KMS-11 (cell line): ENCODE results near the gene PPP1R15B.

Source experiments
- H2AFZ ChIP-seq: fragments of 200-600 bp; sonication (generic); 2 replicates; pipeline ENCODE4 v1.6.1; 2016; ENCODE audit warnings: antibody characterized with exemption, mixed run types, low read depth
- H3K27ac ChIP-seq: fragments of 200-600 bp; sonication (generic); 2 replicates; pipeline ENCODE4 v1.6.1; 2016; ENCODE audit warnings: mild to moderate bottlenecking, mixed run types
- H3K27me3 ChIP-seq: fragments of 200-600 bp; sonication (generic); 2 replicates; pipeline ENCODE4 v1.6.1; 2017; ENCODE audit warnings: mild to moderate bottlenecking, low read depth, mixed run types, moderate library complexity; ENCODE audit not compliant: insufficient read depth
- H3K36me3 ChIP-seq: fragments of 200-600 bp; sonication (generic); 2 replicates; pipeline ENCODE4 v1.6.1; 2017; ENCODE audit warnings: mild to moderate bottlenecking, mixed run types; ENCODE audit not compliant: insufficient read depth
- H3K4me1 ChIP-seq: fragments of 200-600 bp; sonication (generic); 2 replicates; pipeline ENCODE4 v1.6.1; 2016; ENCODE audit warnings: mild to moderate bottlenecking, low read depth, mixed run types; ENCODE audit not compliant: poor library complexity, severe bottlenecking
- H3K4me2 ChIP-seq: fragments of 200-600 bp; sonication (generic); 2 replicates; pipeline ENCODE4 v1.7.0; 2016; ENCODE audit warnings: mild to moderate bottlenecking, mixed run types
- H3K4me3 ChIP-seq: fragments of 200-600 bp; sonication (generic); IDR thresholded peaks from 2 replicates; pipeline ENCODE4 v1.6.1; 2017; ENCODE audit warnings: low read depth, low read length, mixed read lengths; ENCODE audit not compliant: insufficient read depth
- H3K79me2 ChIP-seq: fragments of 200-600 bp; sonication (generic); 2 replicates; pipeline ENCODE4 v1.6.1; 2016; ENCODE audit warnings: low read depth, mixed run types; ENCODE audit not compliant: insufficient read depth
- H3K9ac ChIP-seq: fragments of 200-600 bp; sonication (generic); 2 replicates; pipeline ENCODE4 v1.6.1; 2016; ENCODE audit warnings: mild to moderate bottlenecking, mixed run types
- H4K20me1 ChIP-seq: fragments of 200-600 bp; sonication (generic); 2 replicates; pipeline ENCODE4 v1.6.1; 2016; ENCODE audit warnings: mild to moderate bottlenecking, mixed run types; ENCODE audit not compliant: insufficient read depth
- CTCF ChIP-seq: fragments of 200-600 bp; sonication (generic); conservative IDR thresholded peaks from 2 replicates; pipeline ENCODE4 v1.6.1; 2017; ENCODE audit warnings: low read depth, mild to moderate bottlenecking, antibody characterized with exemption, low read length, moderate library complexity, mixed read lengths

Gene PPP1R15B

DNA sequence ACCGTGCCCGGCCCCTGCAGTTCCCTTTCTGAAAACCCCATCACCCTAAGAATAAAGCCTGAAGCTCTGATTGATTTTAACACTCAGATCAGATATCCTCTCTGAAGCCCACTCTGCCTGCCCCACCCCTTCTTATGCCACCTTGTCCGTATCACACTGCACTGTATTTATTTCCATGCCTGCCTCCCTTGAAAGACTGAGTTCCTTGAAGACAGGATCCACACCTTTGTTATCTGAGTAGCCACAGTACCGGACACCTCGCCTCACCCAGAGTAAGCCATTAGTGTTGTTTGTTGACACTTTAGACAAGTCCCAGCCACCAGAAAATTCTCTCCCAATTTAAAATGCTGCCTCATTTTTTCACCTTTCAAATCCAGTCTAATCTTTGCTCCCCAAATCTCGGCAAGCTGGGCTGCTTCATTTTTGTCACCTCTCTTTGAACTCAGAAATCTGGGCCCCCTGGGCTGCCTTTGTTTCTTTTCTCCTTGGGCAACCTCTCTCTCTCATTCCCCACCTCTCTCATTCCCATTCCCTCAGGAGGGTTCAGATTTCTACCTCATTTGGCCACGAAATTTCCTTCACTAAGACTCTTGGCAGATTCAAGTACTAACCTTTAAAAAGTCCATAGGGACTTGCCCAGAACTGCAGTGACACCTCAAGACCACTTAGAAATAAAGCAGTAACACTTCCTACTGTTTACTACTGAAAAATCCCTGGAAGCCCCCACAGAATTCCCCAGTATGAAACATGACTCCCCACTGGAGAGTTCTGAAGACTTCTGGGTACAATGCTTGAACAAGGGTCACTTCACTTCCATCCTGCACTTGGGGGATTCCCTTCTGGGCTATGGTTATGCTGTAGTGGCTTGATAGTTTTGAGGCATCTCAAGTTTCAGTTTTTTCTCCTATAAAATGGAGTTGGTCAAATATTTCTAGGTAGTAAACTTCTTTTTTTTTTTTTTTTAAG is 8.7 kb upstream of the PPP1R15B start:
- Histone ChIP-seq H3K27ac (no peak overlapping the region), H3K79me2 (no peaks in the 10 kb centered on the region), H3K4me2 (no peak overlapping the region), H3K4me3 (no peak overlapping the region), H3K27me3 (no peaks in the 10 kb centered on the region), H2AFZ (no peak overlapping the region), H4K20me1 (no peaks in the 10 kb centered on the region), H3K4me1 (no peaks in the 10 kb centered on the region), H3K36me3 (no peaks in the 10 kb centered on the region), H3K9ac (no peak overlapping the region)
- TF ChIP-seq CTCF: no peak

DNA sequence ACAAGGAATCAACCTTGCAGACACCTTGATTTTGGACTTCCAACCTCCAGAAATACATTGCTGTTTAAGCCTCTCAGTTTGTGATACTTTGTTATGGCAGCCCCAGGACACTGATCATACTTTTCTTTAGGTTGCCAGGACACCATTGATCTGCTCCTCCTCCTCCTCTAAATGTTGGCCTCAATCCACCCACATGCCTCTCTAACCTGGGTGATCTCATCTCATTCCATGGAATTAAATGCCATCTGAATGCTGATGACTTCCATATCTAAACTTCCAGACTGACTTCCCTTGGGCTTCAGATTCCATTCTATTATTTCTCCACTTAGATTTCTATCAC is 7.4 kb upstream of the PPP1R15B start:
- no peak overlapping the region for H3K9ac ChIP-seq
- no peaks in the 10 kb centered on the region for H3K36me3 ChIP-seq
- no peak overlapping the region for H3K27ac ChIP-seq
- H4K20me1 ChIP-seq: no peaks in the 10 kb centered on the region
- H2AFZ ChIP-seq: no peak overlapping the region
- H3K27me3 ChIP-seq: no peaks in the 10 kb centered on the region
- no peaks in the 10 kb centered on the region for H3K4me1 ChIP-seq
- no peak overlapping the region for H3K4me3 ChIP-seq
- TF ChIP-seq CTCF: no peak
- H3K79me2 ChIP-seq: no peaks in the 10 kb centered on the region
- no peak overlapping the region for H3K4me2 ChIP-seq

GRCh38 chr1:204418174-204419063 is 6.8 kb upstream of the PPP1R15B start:
- TF ChIP-seq CTCF: no peak
- H3K9ac ChIP-seq: no peak overlapping the region
- H3K4me3 ChIP-seq: no peak overlapping the region
- H3K4me2 ChIP-seq: no peak overlapping the region
- H4K20me1 ChIP-seq: no peaks in the 10 kb centered on the region
- no peak overlapping the region for H2AFZ ChIP-seq
- H3K27ac ChIP-seq: no peak overlapping the region
- H3K79me2 ChIP-seq: no peaks in the 10 kb centered on the region
- H3K4me1 ChIP-seq: no peaks in the 10 kb centered on the region
- H3K36me3 ChIP-seq: no peaks in the 10 kb centered on the region
- H3K27me3 ChIP-seq: no peaks in the 10 kb centered on the region

GRCh38 chr1:204417074-204417997 is 5.7 kb upstream of the PPP1R15B start:
- TF ChIP-seq CTCF: no peak
- Histone ChIP-seq H3K4me1 (peaks cover 2% of the 10 kb centered on the region), H2AFZ (no peak overlapping the region), H3K79me2 (no peaks in the 10 kb centered on the region), H3K27ac (no peak overlapping the region), H3K4me2 (no peak overlapping the region), H3K36me3 (no peaks in the 10 kb centered on the region), H3K4me3 (no peak overlapping the region), H3K27me3 (no peaks in the 10 kb centered on the region), H4K20me1 (no peaks in the 10 kb centered on the region), H3K9ac (no peak overlapping the region)
